ENCODE results near the gene ARMH1.

ARMH1 gene

DNA sequence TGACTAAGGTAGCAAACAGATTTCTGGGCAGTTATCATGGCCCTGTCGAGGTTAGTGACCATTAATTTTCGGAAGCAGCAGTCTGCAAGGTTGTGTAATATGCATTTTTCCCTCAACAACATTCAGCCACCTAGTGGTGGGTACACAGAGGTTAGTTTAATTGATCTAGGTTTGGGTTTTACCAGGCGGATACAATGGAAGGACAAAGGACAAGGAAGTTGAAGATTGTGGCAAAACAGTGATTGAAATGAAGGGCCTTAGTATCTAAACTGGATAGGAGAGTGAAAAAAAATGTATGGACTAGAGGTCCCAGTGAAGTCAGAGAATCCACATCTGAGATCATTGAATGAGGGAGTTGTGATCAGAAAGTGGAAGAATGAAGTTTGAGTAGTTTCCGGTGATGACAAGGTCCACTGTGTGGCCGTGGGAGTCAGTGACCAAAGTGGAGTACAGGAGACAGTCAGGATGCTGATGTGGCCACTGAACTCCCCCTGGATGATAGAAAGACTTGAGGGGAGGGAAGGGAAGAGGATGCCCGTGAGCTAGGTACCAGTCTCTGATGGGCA lies 2.8 kb downstream of the ARMH1 start:
- TF ChIP-seq, protein P1, sequence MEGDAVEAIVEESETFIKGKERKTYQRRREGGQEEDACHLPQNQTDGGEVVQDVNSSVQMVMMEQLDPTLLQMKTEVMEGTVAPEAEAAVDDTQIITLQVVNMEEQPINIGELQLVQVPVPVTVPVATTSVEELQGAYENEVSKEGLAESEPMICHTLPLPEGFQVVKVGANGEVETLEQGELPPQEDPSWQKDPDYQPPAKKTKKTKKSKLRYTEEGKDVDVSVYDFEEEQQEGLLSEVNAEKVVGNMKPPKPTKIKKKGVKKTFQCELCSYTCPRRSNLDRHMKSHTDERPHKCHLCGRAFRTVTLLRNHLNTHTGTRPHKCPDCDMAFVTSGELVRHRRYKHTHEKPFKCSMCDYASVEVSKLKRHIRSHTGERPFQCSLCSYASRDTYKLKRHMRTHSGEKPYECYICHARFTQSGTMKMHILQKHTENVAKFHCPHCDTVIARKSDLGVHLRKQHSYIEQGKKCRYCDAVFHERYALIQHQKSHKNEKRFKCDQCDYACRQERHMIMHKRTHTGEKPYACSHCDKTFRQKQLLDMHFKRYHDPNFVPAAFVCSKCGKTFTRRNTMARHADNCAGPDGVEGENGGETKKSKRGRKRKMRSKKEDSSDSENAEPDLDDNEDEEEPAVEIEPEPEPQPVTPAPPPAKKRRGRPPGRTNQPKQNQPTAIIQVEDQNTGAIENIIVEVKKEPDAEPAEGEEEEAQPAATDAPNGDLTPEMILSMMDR (IDR thresholded peaks at IDR 0.05; ENCODE audit: low read depth, low read length, poor library complexity, severe bottlenecking) = peak; percentile 85
- TF ChIP-seq EZH2phosphoT487 (IDR thresholded peaks at IDR 0.05; ENCODE audit: borderline replicate concordance, low read length) = no peak
- no peaks in the 10 kb centered on the region for H3K9me3 ChIP-seq (ENCODE audit: control insufficient read depth, insufficient read depth, low read length)
- H3K27me3 ChIP-seq (ENCODE audit: control insufficient read depth, low read length) = peaks cover 11% of the 10 kb centered on the region
- H3K79me2 ChIP-seq (ENCODE audit: control insufficient read depth, low read length) = peaks cover 3% of the 10 kb centered on the region; the same call in 1 of the 2 replicates
- peak overlapping the region; percentile 57; the same call in 1 of the 2 replicates for H3K27ac ChIP-seq (ENCODE audit: low read depth, low read length)
- H3K4me1 ChIP-seq (ENCODE audit: control insufficient read depth, low read length) = peaks cover 47% of the 10 kb centered on the region
- no peaks in the 10 kb centered on the region for H3K9me2 ChIP-seq (replicated peaks; ENCODE audit: control insufficient read depth, low read length)
- H4K20me1 ChIP-seq (ENCODE audit: control insufficient read depth, insufficient read depth, low read depth, low read length) = no peaks in the 10 kb centered on the region
- no peaks in the 10 kb centered on the region for H3K36me3 ChIP-seq (ENCODE audit: control insufficient read depth, low read length)
- peak overlapping the region; percentile 58 for H3K4me3 ChIP-seq (ENCODE audit: low read length)
- peak overlapping the region; percentile 78 for H3K4me2 ChIP-seq (ENCODE audit: low read length)
- H3F3A ChIP-seq (ENCODE audit: control insufficient read depth, insufficient read depth) = no peaks in the 10 kb centered on the region; the same call in 1 of the 2 replicates

DNA sequence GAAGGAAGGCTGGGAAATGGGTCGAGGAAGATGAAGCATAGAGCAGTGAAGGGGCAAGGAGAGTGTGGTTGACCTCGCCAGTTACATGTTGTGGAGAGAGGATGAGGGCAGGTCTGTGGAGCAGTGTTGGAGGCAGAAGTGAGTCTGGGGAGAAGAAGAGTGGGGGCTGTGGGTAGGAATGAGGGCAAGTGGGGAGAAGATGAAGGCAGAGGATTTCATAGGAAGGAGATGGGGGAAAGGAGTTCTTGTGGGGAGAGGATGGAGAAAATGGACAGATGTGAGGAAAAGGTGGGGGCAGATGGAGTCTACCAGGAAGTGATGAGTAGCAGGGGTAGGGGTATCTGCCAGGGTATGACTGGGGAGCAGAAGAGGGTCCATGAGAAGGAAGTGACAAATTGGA lies 3.6 kb downstream of the ARMH1 start:
- H3K27ac ChIP-seq (ENCODE audit: low read depth, low read length) = no peak overlapping the region
- no peaks in the 10 kb centered on the region for H3K9me2 ChIP-seq (replicated peaks; ENCODE audit: control insufficient read depth, low read length)
- peaks cover 3% of the 10 kb centered on the region; the same call in 1 of the 2 replicates for H3K79me2 ChIP-seq (ENCODE audit: control insufficient read depth, low read length)
- H3K4me1 ChIP-seq (ENCODE audit: control insufficient read depth, low read length) = peaks cover 39% of the 10 kb centered on the region
- H3K4me2 ChIP-seq (ENCODE audit: low read length) = no peak overlapping the region
- no peaks in the 10 kb centered on the region for H3K9me3 ChIP-seq (ENCODE audit: control insufficient read depth, insufficient read depth, low read length)
- no peaks in the 10 kb centered on the region for H4K20me1 ChIP-seq (ENCODE audit: control insufficient read depth, insufficient read depth, low read depth, low read length)
- no peaks in the 10 kb centered on the region; the same call in 1 of the 2 replicates for H3F3A ChIP-seq (ENCODE audit: control insufficient read depth, insufficient read depth)
- no peak overlapping the region for H3K4me3 ChIP-seq (ENCODE audit: low read length)
- H3K36me3 ChIP-seq (ENCODE audit: control insufficient read depth, low read length) = no peaks in the 10 kb centered on the region
- H3K27me3 ChIP-seq (ENCODE audit: control insufficient read depth, low read length) = peaks cover 7% of the 10 kb centered on the region
- TF ChIP-seq EZH2phosphoT487 (IDR thresholded peaks at IDR 0.05; ENCODE audit: borderline replicate concordance, low read length) = no peak
- TF ChIP-seq, protein P1 (IDR thresholded peaks at IDR 0.05; ENCODE audit: low read depth, low read length, poor library complexity, severe bottlenecking) = no peak

DNA sequence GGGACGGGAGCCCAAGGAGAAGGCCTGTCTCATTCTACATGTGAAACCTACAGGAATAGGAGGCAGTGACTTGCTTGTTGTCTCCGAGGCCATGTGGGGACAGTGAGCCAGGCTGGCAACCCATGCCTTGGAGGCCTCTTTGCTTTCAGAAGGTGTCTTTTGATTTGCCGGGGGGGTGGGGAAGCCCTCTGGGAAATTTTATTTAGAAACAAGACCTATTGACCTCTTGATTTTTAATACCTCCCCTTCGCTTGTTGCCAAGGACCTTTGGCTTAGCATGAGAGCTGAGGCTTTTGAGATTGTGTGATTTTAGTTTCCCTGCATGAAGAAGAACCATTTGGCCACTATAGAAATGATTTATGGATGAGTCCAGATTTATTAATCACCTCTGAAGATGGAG lies 4.1 kb downstream of the ARMH1 start:
- peaks cover 3% of the 10 kb centered on the region; the same call in 1 of the 2 replicates for H3K79me2 ChIP-seq (ENCODE audit: control insufficient read depth, low read length)
- H3K9me3 ChIP-seq (ENCODE audit: control insufficient read depth, insufficient read depth, low read length) = no peaks in the 10 kb centered on the region
- H3K9me2 ChIP-seq (replicated peaks; ENCODE audit: control insufficient read depth, low read length) = no peaks in the 10 kb centered on the region
- no peak overlapping the region for H3K4me2 ChIP-seq (ENCODE audit: low read length)
- H3K27ac ChIP-seq (ENCODE audit: low read depth, low read length) = no peak overlapping the region
- no peaks in the 10 kb centered on the region for H4K20me1 ChIP-seq (ENCODE audit: control insufficient read depth, insufficient read depth, low read depth, low read length)
- no peaks in the 10 kb centered on the region for H3K36me3 ChIP-seq (ENCODE audit: control insufficient read depth, low read length)
- TF ChIP-seq, protein P1 (IDR thresholded peaks at IDR 0.05; ENCODE audit: low read depth, low read length, poor library complexity, severe bottlenecking) = no peak
- TF ChIP-seq EZH2phosphoT487 (IDR thresholded peaks at IDR 0.05; ENCODE audit: borderline replicate concordance, low read length) = no peak
- peaks cover 2% of the 10 kb centered on the region; the same call in 1 of the 2 replicates for H3K27me3 ChIP-seq (ENCODE audit: control insufficient read depth, low read length)
- no peak overlapping the region for H3K4me3 ChIP-seq (ENCODE audit: low read length)
- H3K4me1 ChIP-seq (ENCODE audit: control insufficient read depth, low read length) = peaks cover 34% of the 10 kb centered on the region
- H3F3A ChIP-seq (ENCODE audit: control insufficient read depth, insufficient read depth) = no peaks in the 10 kb centered on the region; the same call in 1 of the 2 replicates

Data from DOHH2 (cell line).